ENCODE measurements around the gene GSK3A.

The GSK3A gene

DNA sequence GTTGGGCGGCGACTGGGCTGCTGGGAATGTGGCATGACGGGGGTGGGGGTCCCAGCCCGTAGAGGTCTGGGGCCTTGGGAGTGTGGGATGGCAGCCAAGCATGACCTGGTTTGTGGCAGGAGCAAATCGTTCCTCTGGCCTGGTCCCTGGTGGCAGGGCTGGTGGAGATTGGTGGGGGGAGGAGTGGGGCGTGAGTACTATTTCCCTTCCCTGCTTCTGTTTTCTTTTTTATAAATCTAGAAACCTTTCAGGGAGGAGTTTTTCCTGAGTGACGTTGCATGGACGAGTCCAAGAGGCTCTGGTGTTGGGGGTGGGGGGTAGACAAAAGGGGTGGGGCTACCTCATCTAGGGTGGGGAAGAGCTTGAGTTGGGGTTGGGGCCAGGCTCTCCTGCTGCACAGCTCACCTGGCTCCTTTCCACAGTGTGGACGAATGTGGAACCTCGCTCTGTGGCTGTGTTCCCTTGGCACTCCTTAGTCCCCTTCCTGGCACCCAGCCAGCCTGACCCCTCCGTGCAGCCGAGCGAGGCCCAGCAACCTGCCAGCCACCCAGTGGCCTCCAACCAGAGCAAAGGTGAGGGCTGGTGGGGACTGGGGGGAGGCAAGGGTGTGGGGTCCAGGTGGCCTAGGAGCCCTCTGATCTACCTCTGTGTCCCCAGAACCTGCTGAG, 44.1 kb upstream of the GSK3A start:
- Histone ChIP-seq H3K79me2 (ENCODE audit: control insufficient read depth, insufficient read depth, low read length, unreplicated experiment) (peaks cover 10% of the 10 kb centered on the region), H3K36me3 (ENCODE audit: insufficient read depth, low read length) (0 out of 2 replicates have a peak, but pooled peaks cover 5% of the 10 kb centered on the region), H3K4me3 (ENCODE audit: low read depth, low read length) (peak overlapping the region; percentile 92; the same call in 1 of the 2 replicates), H3K4me1 (ENCODE audit: control insufficient read depth, insufficient read depth, low read length, unreplicated experiment) (peaks cover 36% of the 10 kb centered on the region), H2AFZ (ENCODE audit: low read length, unreplicated experiment) (no peak overlapping the region), H3K27me3 (ENCODE audit: insufficient read depth, low read length) (no peaks in the 10 kb centered on the region), H3K27ac (ENCODE audit: low read depth, low read length) (no peak overlapping the region)

DNA sequence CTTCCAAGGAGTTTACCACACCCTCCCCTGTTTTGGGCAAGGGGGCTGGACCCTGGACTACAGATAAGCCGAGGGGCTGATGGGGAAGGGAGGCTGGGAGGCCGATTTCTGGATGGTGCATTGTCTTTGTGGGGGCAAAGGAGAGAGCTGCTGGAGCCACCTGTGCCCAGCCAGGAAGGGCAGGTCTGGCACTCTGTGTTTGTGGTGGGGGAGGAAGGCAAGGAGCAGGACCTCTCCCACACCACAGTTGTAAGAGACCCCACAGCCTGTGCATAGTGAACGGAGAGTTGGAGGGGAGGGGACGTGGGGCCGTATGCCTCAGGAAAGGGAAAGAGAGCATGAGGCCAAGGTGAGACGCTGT, 43.6 kb upstream of the GSK3A start:
- H2AFZ ChIP-seq (ENCODE audit: low read length, unreplicated experiment): no peak overlapping the region
- H3K4me3 ChIP-seq (ENCODE audit: low read depth, low read length): peak overlapping the region; percentile 92
- H3K79me2 ChIP-seq (ENCODE audit: control insufficient read depth, insufficient read depth, low read length, unreplicated experiment): peaks cover 13% of the 10 kb centered on the region
- H3K27ac ChIP-seq (ENCODE audit: low read depth, low read length): no peak overlapping the region
- H3K36me3 ChIP-seq (ENCODE audit: insufficient read depth, low read length): 0 out of 2 replicates have a peak, but pooled peaks cover 5% of the 10 kb centered on the region
- H3K4me1 ChIP-seq (ENCODE audit: control insufficient read depth, insufficient read depth, low read length, unreplicated experiment): peaks cover 40% of the 10 kb centered on the region
- no peaks in the 10 kb centered on the region for H3K27me3 ChIP-seq (ENCODE audit: insufficient read depth, low read length)

DNA sequence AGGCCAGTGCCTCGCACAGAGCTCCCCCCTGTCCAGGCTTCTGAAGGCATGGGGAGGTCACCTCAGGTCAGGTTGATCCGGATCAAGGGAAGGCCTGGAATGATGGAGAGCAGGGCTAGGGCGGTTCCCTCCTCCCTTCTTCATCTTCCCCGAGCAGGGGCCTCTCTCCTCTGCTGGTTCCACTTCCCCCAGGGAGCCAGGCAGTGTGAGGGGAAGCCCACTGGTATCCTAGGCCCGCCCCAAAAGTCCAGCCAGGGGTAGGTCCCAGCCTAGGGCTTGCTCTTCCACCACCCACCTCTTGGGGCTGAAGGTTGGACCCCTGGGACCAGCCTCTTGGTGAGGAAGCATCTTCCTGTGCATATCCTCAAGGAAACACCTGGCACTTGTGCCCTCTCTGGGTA, 43.1 kb upstream of the GSK3A start:
- Histone ChIP-seq H3K36me3 (ENCODE audit: insufficient read depth, low read length) (0 out of 2 replicates have a peak, but pooled peaks cover 5% of the 10 kb centered on the region), H3K27ac (ENCODE audit: low read depth, low read length) (no peak overlapping the region), H3K27me3 (ENCODE audit: insufficient read depth, low read length) (no peaks in the 10 kb centered on the region), H3K4me3 (ENCODE audit: low read depth, low read length) (peak overlapping the region; percentile 92), H3K4me1 (ENCODE audit: control insufficient read depth, insufficient read depth, low read length, unreplicated experiment) (peaks cover 40% of the 10 kb centered on the region), H3K79me2 (ENCODE audit: control insufficient read depth, insufficient read depth, low read length, unreplicated experiment) (peaks cover 13% of the 10 kb centered on the region), H2AFZ (ENCODE audit: low read length, unreplicated experiment) (no peak overlapping the region)

DNA sequence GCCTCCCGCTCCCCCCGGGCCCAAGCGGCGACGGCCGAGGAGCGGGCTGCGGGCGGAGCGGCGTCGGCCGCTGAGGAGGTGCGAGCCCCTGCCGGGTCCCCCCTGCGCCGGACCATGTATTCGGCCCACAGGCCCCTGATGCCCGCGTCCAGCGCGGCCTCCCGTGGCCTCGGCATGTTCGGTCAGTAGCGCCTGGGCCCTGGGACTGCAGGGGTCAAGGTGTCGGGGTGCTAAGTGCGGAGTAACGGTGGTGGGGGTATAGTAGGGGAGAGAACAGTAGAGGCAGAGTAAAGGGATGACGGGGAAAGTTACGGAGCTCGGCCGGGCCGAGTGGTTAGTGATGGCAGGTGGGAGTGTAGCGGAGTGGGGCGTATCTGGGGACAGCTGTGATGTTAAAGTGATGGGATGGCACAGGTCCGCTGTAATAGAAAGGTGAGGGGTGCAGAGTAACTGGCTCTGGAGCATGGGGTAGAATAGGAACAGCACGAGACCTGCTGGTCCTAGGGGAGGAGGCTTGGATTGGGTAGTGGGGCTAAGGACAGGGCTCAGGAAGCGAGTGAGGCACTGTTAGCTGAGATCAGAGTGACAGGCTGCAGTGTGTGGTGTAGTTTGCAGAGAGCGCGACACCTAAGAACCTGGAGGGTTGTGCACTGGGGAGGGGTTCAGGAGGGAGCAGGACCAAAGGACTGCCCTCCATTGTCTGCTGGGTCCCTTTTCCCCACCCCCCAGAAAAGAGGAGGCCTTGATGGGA, 42.4 kb upstream of the GSK3A start:
- no peak overlapping the region for H2AFZ ChIP-seq (ENCODE audit: low read length, unreplicated experiment)
- peak overlapping the region; percentile 92 for H3K4me3 ChIP-seq (ENCODE audit: low read depth, low read length)
- no peak overlapping the region for H3K27ac ChIP-seq (ENCODE audit: low read depth, low read length)
- peaks cover 13% of the 10 kb centered on the region for H3K79me2 ChIP-seq (ENCODE audit: control insufficient read depth, insufficient read depth, low read length, unreplicated experiment)
- no peaks in the 10 kb centered on the region for H3K27me3 ChIP-seq (ENCODE audit: insufficient read depth, low read length)
- peaks cover 40% of the 10 kb centered on the region for H3K4me1 ChIP-seq (ENCODE audit: control insufficient read depth, insufficient read depth, low read length, unreplicated experiment)
- H3K36me3 ChIP-seq (ENCODE audit: insufficient read depth, low read length): 0 out of 2 replicates have a peak, but pooled peaks cover 5% of the 10 kb centered on the region

DNA sequence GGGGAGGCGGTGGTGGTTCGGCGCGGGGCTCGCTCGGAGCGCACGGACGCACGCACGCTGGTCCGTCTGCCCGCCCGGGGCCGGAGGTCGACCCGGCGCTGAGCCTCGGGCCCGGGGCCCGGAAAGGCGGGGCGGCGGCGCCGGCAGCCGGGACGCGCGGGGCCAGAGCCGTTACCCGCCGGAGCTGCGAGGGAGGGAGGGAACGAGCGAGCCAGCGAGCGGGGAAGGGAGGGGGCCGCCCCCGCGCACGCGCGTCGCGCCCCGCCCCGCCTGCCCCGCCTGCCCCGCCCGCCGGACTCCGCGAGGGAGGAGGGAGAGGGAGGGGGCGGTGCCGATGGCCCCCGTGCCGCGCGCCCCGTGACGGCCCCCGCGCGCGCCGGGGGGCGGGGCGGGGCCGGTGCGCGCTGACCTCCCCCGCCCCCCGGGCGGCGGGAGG, 41.7 kb upstream of the GSK3A start:
- H3K27me3 ChIP-seq (ENCODE audit: insufficient read depth, low read length): no peaks in the 10 kb centered on the region
- peaks cover 13% of the 10 kb centered on the region for H3K79me2 ChIP-seq (ENCODE audit: control insufficient read depth, insufficient read depth, low read length, unreplicated experiment)
- H3K4me3 ChIP-seq (ENCODE audit: low read depth, low read length): peak overlapping the region; percentile 57; the same call in 1 of the 2 replicates
- H3K27ac ChIP-seq (ENCODE audit: low read depth, low read length): peak overlapping the region; percentile 51; the same call in 1 of the 2 replicates
- 0 out of 2 replicates have a peak, but pooled peaks cover 5% of the 10 kb centered on the region for H3K36me3 ChIP-seq (ENCODE audit: insufficient read depth, low read length)
- H3K4me1 ChIP-seq (ENCODE audit: control insufficient read depth, insufficient read depth, low read length, unreplicated experiment): peaks cover 45% of the 10 kb centered on the region
- H2AFZ ChIP-seq (ENCODE audit: low read length, unreplicated experiment): no peak overlapping the region

DNA sequence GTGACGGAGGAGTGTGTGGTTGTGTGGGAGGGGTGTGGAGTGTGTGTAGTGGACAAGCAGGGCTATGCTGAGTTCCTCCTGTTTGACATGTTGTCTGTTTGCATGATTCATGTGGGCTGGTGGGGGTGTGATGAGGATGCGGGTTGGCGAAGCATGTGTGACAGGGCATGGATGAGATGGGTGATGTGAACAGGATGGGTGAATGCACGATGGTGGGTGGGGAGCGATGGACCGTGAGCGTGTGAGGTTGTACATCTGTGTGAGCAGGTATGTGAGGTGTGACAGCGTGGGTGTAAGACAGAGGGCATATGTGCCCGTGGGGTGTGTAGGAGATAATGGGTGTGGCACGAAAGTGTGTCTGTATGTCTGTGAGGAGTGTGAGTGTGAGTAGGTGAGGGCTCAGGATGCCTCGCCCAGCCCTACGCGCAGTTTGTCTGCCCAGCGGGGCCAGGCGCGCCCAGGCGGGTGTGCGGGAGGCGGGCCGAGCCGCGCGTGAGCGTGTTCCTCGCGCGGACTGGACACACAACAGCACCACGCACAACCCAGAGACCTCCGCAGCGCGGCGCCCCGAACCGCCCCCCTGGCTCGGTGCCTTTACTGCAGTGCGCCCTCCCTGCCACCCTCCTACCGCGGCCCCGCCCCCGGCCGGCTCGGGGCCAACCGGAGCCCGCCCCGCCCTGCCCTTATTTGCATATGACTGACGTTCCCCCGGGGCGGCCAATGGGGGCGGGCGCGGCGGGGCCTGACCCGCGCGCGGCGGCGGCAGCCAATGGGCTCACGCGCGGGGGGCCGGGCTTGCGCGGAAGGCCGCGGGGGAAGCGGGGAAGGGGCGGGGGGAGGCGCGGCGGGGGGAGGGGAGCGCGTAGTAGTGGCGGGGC, 41.0 kb upstream of the GSK3A start:
- peaks cover 15% of the 10 kb centered on the region for H3K79me2 ChIP-seq (ENCODE audit: control insufficient read depth, insufficient read depth, low read length, unreplicated experiment)
- peak overlapping the region; percentile 74 for H3K27ac ChIP-seq (ENCODE audit: low read depth, low read length)
- peaks cover 45% of the 10 kb centered on the region for H3K4me1 ChIP-seq (ENCODE audit: control insufficient read depth, insufficient read depth, low read length, unreplicated experiment)
- no peak overlapping the region for H2AFZ ChIP-seq (ENCODE audit: low read length, unreplicated experiment)
- 0 out of 2 replicates have a peak, but pooled peaks cover 5% of the 10 kb centered on the region for H3K36me3 ChIP-seq (ENCODE audit: insufficient read depth, low read length)
- no peaks in the 10 kb centered on the region for H3K27me3 ChIP-seq (ENCODE audit: insufficient read depth, low read length)
- peak overlapping the region; percentile 73 for H3K4me3 ChIP-seq (ENCODE audit: low read depth, low read length)

DNA sequence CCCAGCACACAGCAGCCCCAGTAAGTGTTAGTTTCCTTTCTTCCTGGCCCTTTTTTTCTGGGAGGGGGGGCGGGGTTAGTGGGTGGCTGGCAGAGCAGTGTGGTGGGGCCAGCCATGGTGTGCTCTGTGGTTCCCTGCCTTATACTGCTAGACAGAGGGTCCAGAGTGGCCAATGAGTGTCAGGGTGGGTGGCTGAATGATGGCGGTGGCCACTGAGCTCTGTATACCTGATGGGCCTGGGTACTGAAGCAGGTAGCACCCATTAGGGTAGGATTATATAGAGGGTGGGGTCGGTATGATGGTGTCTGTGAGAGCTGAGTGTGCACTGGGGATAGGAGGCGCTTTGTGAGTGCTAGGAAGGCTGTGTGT, 40.4 kb upstream of the GSK3A start:
- peaks cover 45% of the 10 kb centered on the region for H3K4me1 ChIP-seq (ENCODE audit: control insufficient read depth, insufficient read depth, low read length, unreplicated experiment)
- 0 out of 2 replicates have a peak, but pooled peaks cover 5% of the 10 kb centered on the region for H3K36me3 ChIP-seq (ENCODE audit: insufficient read depth, low read length)
- no peaks in the 10 kb centered on the region for H3K27me3 ChIP-seq (ENCODE audit: insufficient read depth, low read length)
- peak overlapping the region; percentile 74 for H3K27ac ChIP-seq (ENCODE audit: low read depth, low read length)
- H2AFZ ChIP-seq (ENCODE audit: low read length, unreplicated experiment): no peak overlapping the region
- peaks cover 17% of the 10 kb centered on the region for H3K79me2 ChIP-seq (ENCODE audit: control insufficient read depth, insufficient read depth, low read length, unreplicated experiment)
- peak overlapping the region; percentile 93; the same call in 1 of the 2 replicates for H3K4me3 ChIP-seq (ENCODE audit: low read depth, low read length)

DNA sequence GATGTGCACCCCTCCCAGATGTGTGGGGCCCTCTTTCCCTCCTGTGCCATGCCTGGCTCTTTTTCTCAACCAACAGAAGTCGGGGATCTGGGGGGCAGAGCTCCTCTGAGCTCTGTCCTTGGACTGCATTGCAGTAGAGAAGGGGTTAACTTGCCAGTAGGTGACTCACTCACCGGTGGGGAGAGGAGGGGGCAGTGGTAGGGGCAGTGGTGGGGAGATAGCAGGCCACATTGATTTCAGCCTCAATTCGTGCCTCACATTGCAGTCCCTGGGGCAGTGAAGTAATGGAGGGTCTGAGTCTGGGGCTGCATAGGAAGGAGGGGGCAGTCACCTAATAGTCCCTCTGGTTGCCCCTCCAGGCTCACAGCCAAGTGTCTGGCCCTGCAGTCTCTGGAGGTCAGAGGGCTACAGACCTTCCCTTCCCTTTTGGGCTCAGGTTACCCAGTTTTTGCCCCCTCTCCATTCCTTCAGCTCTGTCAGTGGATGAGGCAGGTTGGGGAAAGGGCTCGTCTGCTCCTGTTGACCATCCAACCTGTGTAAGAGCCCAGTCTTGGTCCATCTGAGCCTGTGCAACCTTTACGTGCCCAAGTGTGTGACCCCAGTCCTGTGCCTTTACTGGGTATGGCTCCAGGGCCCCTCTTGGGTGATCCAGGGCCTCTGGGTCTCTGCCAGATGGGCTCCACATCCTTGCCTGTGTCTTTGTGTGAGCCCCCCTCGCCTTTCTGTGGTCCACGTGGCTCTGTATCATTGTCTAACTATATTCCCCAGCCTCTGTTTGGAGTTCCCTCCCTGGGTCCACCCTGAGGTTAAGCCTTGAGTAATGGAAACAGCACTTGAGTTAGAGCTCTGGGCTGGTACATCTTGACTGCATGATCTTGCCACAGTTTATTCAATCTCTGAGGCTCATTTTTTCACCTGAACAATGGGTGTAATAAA, 39.7 kb upstream of the GSK3A start:
- Histone ChIP-seq H3K79me2 (ENCODE audit: control insufficient read depth, insufficient read depth, low read length, unreplicated experiment) (peaks cover 17% of the 10 kb centered on the region), H3K36me3 (ENCODE audit: insufficient read depth, low read length) (0 out of 2 replicates have a peak, but pooled peaks cover 2% of the 10 kb centered on the region), H2AFZ (ENCODE audit: low read length, unreplicated experiment) (no peak overlapping the region), H3K4me3 (ENCODE audit: low read depth, low read length) (peak overlapping the region; percentile 93), H3K27me3 (ENCODE audit: insufficient read depth, low read length) (no peaks in the 10 kb centered on the region), H3K4me1 (ENCODE audit: control insufficient read depth, insufficient read depth, low read length, unreplicated experiment) (peaks cover 45% of the 10 kb centered on the region), H3K27ac (ENCODE audit: low read depth, low read length) (peak overlapping the region; percentile 74)

DNA sequence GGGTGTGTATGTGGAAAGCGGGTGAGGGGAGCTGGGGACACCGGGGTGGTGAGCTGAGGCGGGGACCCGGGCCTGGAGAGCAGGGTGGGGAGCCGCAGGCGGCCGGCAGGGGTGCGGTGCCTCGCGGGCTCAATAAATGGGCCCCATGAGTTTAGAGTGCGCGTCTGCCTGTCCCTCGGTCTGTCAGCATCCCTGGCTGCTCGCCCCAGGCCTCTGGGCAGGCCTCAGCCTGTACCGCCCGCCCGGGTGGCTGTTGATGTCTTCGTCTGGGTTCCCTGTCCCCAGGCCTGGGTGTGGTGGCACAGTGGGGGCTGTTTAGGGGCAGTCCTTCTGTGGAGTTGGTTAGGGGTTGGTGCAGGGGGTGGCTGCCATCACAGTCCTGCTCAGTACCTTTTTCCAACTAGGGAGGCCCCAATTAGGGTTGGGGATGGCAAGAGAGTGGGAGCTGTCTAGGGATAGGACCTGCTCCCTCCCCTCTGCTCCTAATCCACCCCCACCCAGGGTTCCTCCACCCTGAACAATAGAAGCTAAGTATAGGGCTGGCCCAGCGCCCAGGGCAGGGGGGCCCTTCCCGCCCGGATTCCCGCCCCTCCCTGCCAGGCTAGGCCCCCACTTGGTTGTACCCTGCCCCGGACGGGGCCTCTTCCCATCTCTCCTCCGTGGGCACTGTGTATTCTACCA, 38.9 kb upstream of the GSK3A start:
- Histone ChIP-seq H2AFZ (ENCODE audit: low read length, unreplicated experiment) (no peak overlapping the region), H3K4me3 (ENCODE audit: low read depth, low read length) (peak overlapping the region; percentile 93), H3K36me3 (ENCODE audit: insufficient read depth, low read length) (no peaks in the 10 kb centered on the region), H3K4me1 (ENCODE audit: control insufficient read depth, insufficient read depth, low read length, unreplicated experiment) (peaks cover 44% of the 10 kb centered on the region), H3K27me3 (ENCODE audit: insufficient read depth, low read length) (no peaks in the 10 kb centered on the region), H3K79me2 (ENCODE audit: control insufficient read depth, insufficient read depth, low read length, unreplicated experiment) (peaks cover 16% of the 10 kb centered on the region), H3K27ac (ENCODE audit: low read depth, low read length) (peak overlapping the region; percentile 74)
